Uterus (tissue), 2 donors: ENCODE data around the gene LRP8.

ENCODE experiments used
- CTCF ChIP-seq, 4 experiments: fragments of 200-600 bp in 2 of 4; fragments of 450-650 bp in 2 of 4; sonication (generic) in 2 of 4; IDR thresholded peaks; one replicate each; pipeline ENCODE4 v1.5.1; 2016 to 2019; ENCODE audit warnings: antibody characterized with exemption in 4 of 4, mild to moderate bottlenecking in 2 of 4, moderate library complexity in 1 of 4
- POLR2A ChIP-seq, 2 donors: fragments of 450-650 bp; IDR thresholded peaks; one replicate each; pipeline ENCODE4 v1.6.1; 2016; ENCODE audit warnings: antibody characterized with exemption in 2 of 2, mild to moderate bottlenecking in 1 of 2, moderate library complexity in 1 of 2

- no peak for TF ChIP-seq CTCF (IDR thresholded peaks at IDR 0.05)
- no peak for TF ChIP-seq POLR2A (IDR thresholded peaks at IDR 0.05)
Observed at GRCh38 chr1:53275566-53275965, 52.3 kb downstream of the LRP8 start.
